ENCODE measurements around the gene CAMK2B. TPM values are rescaled to one million over a fixed set of nuclear protein-coding genes. Genes with fewer than 3 reads are reported as not detected.

The CAMK2B gene
- polyA plus RNA-seq, 1 donor (not counting 4 experiments of a cell fraction or from before 2014, with no cell fraction given): 0.25 TPM

- no peak for FAIRE-seq
- peaks cover 4% of the 10 kb centered on the region for H3K4me1 ChIP-seq (ENCODE audit: control insufficient read depth, extremely low read depth, insufficient read depth, low read length)
- H3K36me3 ChIP-seq (ENCODE audit: control insufficient read depth in 2 of 2, extremely low read depth in 1 of 2, insufficient read depth in 2 of 2, low read length in 2 of 2): no peaks in the 10 kb centered on the region
- peaks cover 5% of the 10 kb centered on the region for H3K27me3 ChIP-seq (ENCODE audit: control insufficient read depth, extremely low read depth, insufficient read depth, low read length)
- no peak overlapping the region for H3K4me3 ChIP-seq (ENCODE audit: control insufficient read depth in 2 of 3, extremely low read depth in 1 of 3, insufficient read depth in 2 of 3, low read depth in 1 of 3, low read length in 3 of 3)
- H3K9ac ChIP-seq (ENCODE audit: control insufficient read depth, extremely low read depth, insufficient read depth, low read length): no peak overlapping the region
- no peak for DNase-seq (ENCODE audit: low read depth, low spot score)
- H4K20me1 ChIP-seq (ENCODE audit: control insufficient read depth, extremely low read depth, insufficient read depth, low read length): no peaks in the 10 kb centered on the region
- dilution Hi-C loops (cut with MboI; ENCODE audit: extremely low pct_ligation_motif_present, low sequenced_read_pairs): no loop called here
- H3K79me2 ChIP-seq (ENCODE audit: control insufficient read depth, insufficient read depth, low read length): no peaks in the 10 kb centered on the region
- H3K4me2 ChIP-seq (ENCODE audit: control insufficient read depth, extremely low read depth, insufficient read depth, low read depth, low read length): no peak overlapping the region
- no peaks in the 10 kb centered on the region for H3K9me1 ChIP-seq (ENCODE audit: control insufficient read depth, extremely low read depth, insufficient read depth, low read length)
- no peak overlapping the region for H3K27ac ChIP-seq (ENCODE audit: control insufficient read depth, insufficient read depth, low read length)
- H3K9me3 ChIP-seq (ENCODE audit: control insufficient read depth, low read depth, low read length): no peaks in the 10 kb centered on the region
- TF ChIP-seq CTCF (optimal IDR thresholded peaks at IDR 0.05 in 1 of 3, IDR thresholded peaks at IDR 0.05 in 1 of 3, conservative IDR thresholded peaks at IDR 0.05 in 1 of 3; ENCODE audit: extremely low read depth in 1 of 3, insufficient read depth in 2 of 3, low read length in 3 of 3) (no peak), EZH2 (IDR thresholded peaks at IDR 0.05; ENCODE audit: low read length) (no peak)
- no peak overlapping the region for H2AFZ ChIP-seq (ENCODE audit: control insufficient read depth, low read length)
Measured at GRCh38 chr7:44191171-44191570, 134.2 kb downstream of the CAMK2B start.

- H2AFZ ChIP-seq (ENCODE audit: control insufficient read depth, low read length): no peak overlapping the region
- H3K4me2 ChIP-seq (ENCODE audit: control insufficient read depth, extremely low read depth, insufficient read depth, low read depth, low read length): no peak overlapping the region
- no peak for FAIRE-seq
- no peak for TF ChIP-seq EZH2 (IDR thresholded peaks at IDR 0.05; ENCODE audit: low read length)
- no peak for TF ChIP-seq CTCF (optimal IDR thresholded peaks at IDR 0.05 in 1 of 3, IDR thresholded peaks at IDR 0.05 in 1 of 3, conservative IDR thresholded peaks at IDR 0.05 in 1 of 3; ENCODE audit: extremely low read depth in 1 of 3, insufficient read depth in 2 of 3, low read length in 3 of 3)
- dilution Hi-C loops (cut with MboI; ENCODE audit: extremely low pct_ligation_motif_present, low sequenced_read_pairs): no loop called here
- H3K4me3 ChIP-seq (ENCODE audit: control insufficient read depth in 2 of 3, extremely low read depth in 1 of 3, insufficient read depth in 2 of 3, low read depth in 1 of 3, low read length in 3 of 3): no peak overlapping the region
- H3K9me3 ChIP-seq (ENCODE audit: control insufficient read depth, low read depth, low read length): no peaks in the 10 kb centered on the region
- H3K9ac ChIP-seq (ENCODE audit: control insufficient read depth, extremely low read depth, insufficient read depth, low read length): no peak overlapping the region
- H3K4me1 ChIP-seq (ENCODE audit: control insufficient read depth, extremely low read depth, insufficient read depth, low read length): peaks cover 2% of the 10 kb centered on the region
- no peaks in the 10 kb centered on the region for H3K79me2 ChIP-seq (ENCODE audit: control insufficient read depth, insufficient read depth, low read length)
- no peak overlapping the region for H3K27ac ChIP-seq (ENCODE audit: control insufficient read depth, insufficient read depth, low read length)
- H4K20me1 ChIP-seq (ENCODE audit: control insufficient read depth, extremely low read depth, insufficient read depth, low read length): no peaks in the 10 kb centered on the region
- no peaks in the 10 kb centered on the region for H3K9me1 ChIP-seq (ENCODE audit: control insufficient read depth, extremely low read depth, insufficient read depth, low read length)
- DNase-seq (ENCODE audit: low read depth, low spot score): no peak
- no peaks in the 10 kb centered on the region for H3K36me3 ChIP-seq (ENCODE audit: control insufficient read depth in 2 of 2, extremely low read depth in 1 of 2, insufficient read depth in 2 of 2, low read length in 2 of 2)
- peaks cover 8% of the 10 kb centered on the region for H3K27me3 ChIP-seq (ENCODE audit: control insufficient read depth, extremely low read depth, insufficient read depth, low read length)
Measured at GRCh38 chr7:44189993-44190872, 135.2 kb downstream of the CAMK2B start.
